Activated CD8-positive, alpha-beta memory T cell treated with anti-CD3 and anti-CD28 coated beads for 36 hours (primary cell): ENCODE results near the gene ST6GALNAC6. TPM values are rescaled to one million over a fixed set of nuclear protein-coding genes. Genes with fewer than 3 reads are reported as not detected.

Source experiments
- CTCF ChIA-PET: fragments of 350-600 bp; sonication (Branson Sonifier 250); formaldehyde crosslinking; loops from one replicate; lab custom pipeline; 2021; ENCODE audit warnings: antibody characterized with exemption; lab: Charles Lee
- POLR2A ChIA-PET: fragments of 350-600 bp; sonication (Branson Sonifier 250); formaldehyde crosslinking; loops from one replicate; lab custom pipeline; 2021; ENCODE audit warnings: antibody characterized with exemption; lab: Charles Lee
- total RNA-seq, 2 experiments: library from RNA; stranded (reverse); gene quantifications; one replicate each; pipeline ENCODE4 v1.2.3, GENCODE V29; 2021

The ST6GALNAC6 gene
- total RNA-seq, 2 experiments from 2014 or later, result 52.6 to 61.1 TPM

- ChIA-PET POLR2A (no interaction called here), CTCF (interaction anchor here (0.7 to 5.5 kb wide), 3 partner anchors 54 to 240 kb away, joined by 3 to 38 read pairs (median 3); no protein-coding TSS in a partner anchor)
Observed at GRCh38 chr9:127923771-127924170, 24.4 kb upstream of the ST6GALNAC6 start.

GRCh38 chr9:127923046-127923445, 23.6 kb upstream of the ST6GALNAC6 start:
- ChIA-PET CTCF (interaction anchor here (0.6 to 5.5 kb wide), 6 partner anchors 53 to 189 kb away, joined by 3 to 38 read pairs (median 6); partner anchors contain the start of gene TOR2A), POLR2A (interaction anchor here (0.6 kb wide), 1 partner anchor 56 kb away, joined by 3 read pairs; no protein-coding TSS in a partner anchor)

- CTCF ChIA-PET, result interaction anchor here (0.6 to 5.5 kb wide), 37 partner anchors 8 to 336 kb away, joined by 3 to 38 read pairs (median 3); partner anchors contain the start of genes DPM2, EEIG1 and TOR2A
- POLR2A ChIA-PET, result no interaction called here
Observed at GRCh38 chr9:127921557-127922120, 22.2 kb upstream of the ST6GALNAC6 start.

- ChIA-PET CTCF (interaction anchor here (0.6 to 5.5 kb wide), 34 partner anchors 9 to 335 kb away, joined by 3 to 38 read pairs (median 3); partner anchors contain the start of genes DPM2 and TOR2A), POLR2A (no interaction called here)
Observed at GRCh38 chr9:127920794-127921193, 21.4 kb upstream of the ST6GALNAC6 start.

- POLR2A ChIA-PET, result interaction anchor here (0.6 kb wide), 1 partner anchor 215 kb away, joined by 5 read pairs; no protein-coding TSS in a partner anchor
- CTCF ChIA-PET, result interaction anchor here (1.1 to 5.5 kb wide), 6 partner anchors 15 to 185 kb away, joined by 3 to 38 read pairs (median 4); partner anchors contain the start of gene TOR2A
Observed at GRCh38 chr9:127919253-127919815, 19.9 kb upstream of the ST6GALNAC6 start.

- ChIA-PET CTCF (interaction anchor here (1.1 to 5.5 kb wide), 6 partner anchors 12 to 183 kb away, joined by 4 to 38 read pairs (median 9); partner anchors contain the start of genes ST6GALNAC6 and TOR2A), POLR2A (interaction anchor here (4.1 kb wide), 1 partner anchor 13 kb away, joined by 52 read pairs; no protein-coding TSS in a partner anchor)
Observed at GRCh38 chr9:127918183-127919107, 19.0 kb upstream of the ST6GALNAC6 start.

GRCh38 chr9:127917603-127918002, 18.2 kb upstream of the ST6GALNAC6 start:
- ChIA-PET POLR2A (interaction anchor here (0.6 to 4.1 kb wide), 6 partner anchors 11 to 183 kb away, joined by 3 to 52 read pairs (median 4); partner anchors contain the start of genes DPM2 and TOR2A), CTCF (interaction anchor here (0.6 to 3.6 kb wide), 7 partner anchors 11 to 183 kb away, joined by 3 to 17 read pairs (median 4); partner anchors contain the start of genes SH2D3C, ST6GALNAC6 and TOR2A)

GRCh38 chr9:127916720-127917581, 17.5 kb upstream of the ST6GALNAC6 start, which contains the start of gene ST6GALNAC4:
ST6GALNAC4 (minus strand) TSS chr9:127917041; CDS start chr9:127916419, 622 bp downstream.
- ChIA-PET CTCF (interaction anchor here (0.6 to 3.6 kb wide), 10 partner anchors 11 to 182 kb away, joined by 3 to 17 read pairs (median 4); partner anchors contain the start of genes SH2D3C, ST6GALNAC6 and TOR2A), POLR2A (interaction anchor here (0.5 to 4.1 kb wide), 15 partner anchors 12 to 466 kb away, joined by 3 to 52 read pairs (median 3); partner anchors contain the start of genes DPM2, LRSAM1, RPL12 and SH2D3C)

- CTCF ChIA-PET, result interaction anchor here (0.7 to 3.6 kb wide), 8 partner anchors 10 to 181 kb away, joined by 3 to 17 read pairs (median 5); partner anchors contain the start of genes ST6GALNAC6 and TOR2A
- POLR2A ChIA-PET, result interaction anchor here (0.5 to 4.1 kb wide), 13 partner anchors 11 to 465 kb away, joined by 3 to 52 read pairs (median 4); partner anchors contain the start of genes DPM2, LRSAM1, RPL12 and SH2D3C
Observed at GRCh38 chr9:127915801-127916719, 16.7 kb upstream of the ST6GALNAC6 start.

- CTCF ChIA-PET, result interaction anchor here (0.7 to 3.6 kb wide), 5 partner anchors 9 to 127 kb away, joined by 3 to 17 read pairs (median 4); partner anchors contain the start of gene ST6GALNAC6
- POLR2A ChIA-PET, result interaction anchor here (0.5 to 4.1 kb wide), 5 partner anchors 10 to 144 kb away, joined by 3 to 52 read pairs (median 7); partner anchors contain the start of gene ST6GALNAC6
Observed at GRCh38 chr9:127915325-127915752, 15.9 kb upstream of the ST6GALNAC6 start.

GRCh38 chr9:127913682-127914081, 14.3 kb upstream of the ST6GALNAC6 start:
- CTCF ChIA-PET, result no interaction called here
- POLR2A ChIA-PET, result interaction anchor here (0.6 kb wide), 1 partner anchor 69 kb away, joined by 5 read pairs; no protein-coding TSS in a partner anchor

GRCh38 chr9:127912882-127913281, 13.5 kb upstream of the ST6GALNAC6 start:
- POLR2A ChIA-PET, result no interaction called here
- CTCF ChIA-PET, result interaction anchor here (1.4 kb wide), 1 partner anchor 178 kb away, joined by 3 read pairs; the partner anchor contains the start of gene TOR2A

GRCh38 chr9:127912296-127912695, 12.9 kb upstream of the ST6GALNAC6 start:
- POLR2A ChIA-PET, result no interaction called here
- CTCF ChIA-PET, result interaction anchor here (0.8 to 1.4 kb wide), 2 partner anchors 157 to 178 kb away, joined by 3 read pairs; partner anchors contain the start of gene TOR2A

- CTCF ChIA-PET, result interaction anchor here (0.8 to 2.2 kb wide), 4 partner anchors 11 to 59 kb away, joined by 3 to 8 read pairs (median 3); partner anchors contain the start of gene ST6GALNAC6
- POLR2A ChIA-PET, result no interaction called here
Observed at GRCh38 chr9:127910613-127911205, 11.3 kb upstream of the ST6GALNAC6 start.

- ChIA-PET POLR2A (interaction anchor here (0.6 kb wide), 1 partner anchor 132 kb away, joined by 3 read pairs; no protein-coding TSS in a partner anchor), CTCF (interaction anchor here (0.8 to 2.2 kb wide), 4 partner anchors 10 to 58 kb away, joined by 3 to 8 read pairs (median 4); partner anchors contain the start of gene ST6GALNAC6)
Observed at GRCh38 chr9:127909839-127910273, 10.5 kb upstream of the ST6GALNAC6 start.
